Stimulated activated CD8-positive, alpha-beta memory T cell treated with anti-CD3 and anti-CD28 coated beads, Interleukin-15, amount 100 ng/mL, for 1 hour (primary cell): ENCODE results near the gene SPIN1.

Experiments used
- DNase-seq: peaks from one replicate; pipeline ENCODE4 v3.0.0-alpha.2; 2020; ENCODE audit warnings: low read depth

SPIN1 gene

DNA sequence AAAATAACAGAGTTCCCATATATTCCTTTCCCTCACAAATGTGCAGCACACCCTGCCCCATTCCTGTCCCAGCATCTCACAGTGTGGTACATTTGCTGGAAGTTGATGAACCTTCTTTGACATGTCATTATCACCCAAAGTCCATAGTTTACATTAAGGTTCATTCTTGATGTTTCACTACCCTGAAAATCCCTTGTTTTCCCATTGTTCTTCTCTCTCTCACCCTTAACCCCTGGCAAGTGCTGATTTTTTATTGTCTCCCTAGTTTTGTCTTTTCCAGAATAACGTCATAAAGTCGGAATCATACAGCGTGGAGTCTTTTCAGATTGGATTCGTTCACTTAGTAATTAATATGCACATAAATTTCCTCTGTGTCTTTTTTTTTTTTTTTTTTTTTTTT, 48.1 kb downstream of the SPIN1 start:
- DNase-seq = no peak

DNA sequence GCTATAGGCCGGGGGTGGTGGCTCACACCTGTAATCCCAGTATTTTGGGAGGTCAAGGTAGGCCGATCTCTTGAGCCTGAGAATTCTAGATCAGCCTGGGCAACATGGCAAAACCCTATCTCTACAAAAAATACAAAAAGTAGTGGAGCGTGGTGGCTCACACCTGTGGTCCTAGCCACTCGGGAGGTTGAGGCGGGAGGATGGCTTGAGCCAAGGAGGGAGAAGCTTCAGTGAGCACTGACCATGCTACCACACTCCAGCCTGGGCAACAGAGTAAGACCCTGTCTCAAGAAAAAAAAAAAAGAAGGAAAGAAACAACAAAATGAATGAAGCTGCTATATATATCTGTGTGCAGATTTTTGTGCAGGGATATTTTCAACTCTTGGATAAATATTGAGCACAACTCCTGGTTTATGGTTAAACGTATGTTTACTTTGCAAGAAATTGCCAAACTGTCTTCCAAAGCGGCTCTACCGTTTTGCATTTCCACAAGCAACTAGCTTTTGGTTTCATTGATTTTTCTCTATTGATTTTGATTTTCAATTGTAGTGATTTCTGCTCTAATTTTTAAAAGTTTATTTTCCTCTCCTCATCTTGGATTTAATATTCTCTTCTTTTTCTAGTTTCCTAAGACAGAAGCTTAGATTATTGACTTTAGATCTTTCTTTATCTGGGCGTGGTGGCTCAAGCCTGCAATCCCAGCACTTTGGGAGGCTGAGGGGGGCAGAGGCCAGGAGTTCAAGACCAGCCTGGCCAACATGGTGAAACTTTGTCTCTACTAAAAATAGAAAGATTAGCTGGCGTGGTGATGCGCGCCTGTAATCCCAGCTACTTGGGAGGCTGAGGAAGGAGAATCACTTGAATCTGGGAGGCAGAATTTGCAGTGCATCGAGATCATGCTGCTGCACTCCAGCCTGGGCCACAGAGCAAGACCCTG, 49.2 kb downstream of the SPIN1 start:
- no peak for DNase-seq

DNA sequence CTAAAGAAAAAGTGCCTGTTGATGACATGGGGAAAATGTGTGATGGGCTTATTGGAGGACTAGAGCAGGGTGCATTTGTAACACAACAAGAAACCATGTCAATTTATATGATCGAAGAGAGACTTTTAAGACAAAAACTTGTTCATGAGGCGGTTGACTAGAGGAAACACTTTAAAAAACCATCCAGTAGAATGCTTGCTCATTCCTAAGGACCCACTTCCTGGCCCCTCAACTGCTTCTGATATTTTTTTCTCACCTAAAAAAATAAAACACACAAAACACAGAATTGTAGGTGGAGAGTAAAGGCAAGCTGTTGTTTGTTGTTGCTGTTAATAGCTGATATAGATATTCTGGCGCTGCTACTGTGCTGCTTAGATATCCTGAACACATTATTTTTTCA, 50.6 kb downstream of the SPIN1 start:
- DNase-seq = no peak

DNA sequence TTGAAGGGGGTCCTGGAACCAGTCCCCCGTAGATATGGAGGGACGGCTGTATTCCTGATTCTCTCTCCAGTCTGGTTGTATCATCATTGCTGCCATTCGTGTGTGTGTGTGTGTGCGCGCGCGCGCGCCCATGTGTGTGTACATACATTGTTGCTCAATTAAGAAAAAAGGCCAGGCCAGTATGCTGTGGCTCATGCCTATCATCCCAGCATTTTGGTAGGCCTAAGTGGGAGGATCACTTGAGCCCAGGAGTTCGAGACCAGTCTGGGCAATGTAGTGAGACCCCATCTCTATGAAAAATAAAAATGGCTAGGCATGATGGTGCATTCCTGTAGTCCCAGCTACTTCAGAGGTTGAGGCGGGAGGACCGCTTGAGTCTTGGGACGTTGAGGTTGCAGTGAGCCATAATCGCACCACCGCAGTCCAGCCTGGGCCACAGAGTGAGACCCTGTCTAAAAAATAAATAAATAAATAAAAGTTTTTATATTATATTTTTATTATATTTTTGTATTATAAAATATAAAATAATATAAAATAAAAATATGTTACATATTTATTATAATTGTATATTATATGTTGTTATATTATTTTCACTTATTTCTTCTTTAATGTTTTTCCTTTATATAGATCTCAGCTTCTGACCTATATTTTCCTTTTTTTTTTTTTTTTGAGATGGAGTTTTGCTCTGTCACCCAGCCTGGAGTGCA, 53.2 kb downstream of the SPIN1 start:
- DNase-seq = no peak

DNA sequence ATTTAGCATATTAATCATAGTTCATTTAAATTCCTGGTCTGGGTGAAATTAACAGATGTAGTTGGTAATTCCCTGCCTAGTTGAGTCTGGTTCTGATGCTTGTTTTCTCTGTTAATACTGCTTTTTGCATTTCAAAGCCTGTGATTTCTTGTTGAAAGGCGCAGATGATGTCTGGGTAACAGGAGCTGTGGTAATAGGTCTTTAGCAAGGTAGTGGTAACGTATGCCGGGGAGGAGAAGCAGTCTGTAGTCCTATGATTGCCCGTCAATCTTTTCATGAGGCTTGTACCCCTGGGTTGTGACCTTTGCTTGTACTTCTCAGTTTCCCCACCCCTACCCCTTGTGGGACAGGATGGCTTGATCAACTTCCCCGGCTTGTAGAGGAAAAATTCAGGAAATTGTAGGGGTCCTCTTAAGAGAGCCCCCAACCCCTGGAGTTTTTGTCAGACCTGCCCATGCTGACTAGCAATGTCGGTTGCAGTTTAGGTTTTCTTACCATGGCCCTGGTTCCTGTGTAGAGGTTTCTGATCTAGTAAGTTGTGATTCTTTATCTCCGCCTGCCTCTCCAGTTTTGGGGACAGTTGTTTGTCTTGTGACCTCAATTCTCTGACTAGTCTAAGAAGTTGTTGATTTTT, 55.4 kb downstream of the SPIN1 start:
- no peak for DNase-seq

DNA sequence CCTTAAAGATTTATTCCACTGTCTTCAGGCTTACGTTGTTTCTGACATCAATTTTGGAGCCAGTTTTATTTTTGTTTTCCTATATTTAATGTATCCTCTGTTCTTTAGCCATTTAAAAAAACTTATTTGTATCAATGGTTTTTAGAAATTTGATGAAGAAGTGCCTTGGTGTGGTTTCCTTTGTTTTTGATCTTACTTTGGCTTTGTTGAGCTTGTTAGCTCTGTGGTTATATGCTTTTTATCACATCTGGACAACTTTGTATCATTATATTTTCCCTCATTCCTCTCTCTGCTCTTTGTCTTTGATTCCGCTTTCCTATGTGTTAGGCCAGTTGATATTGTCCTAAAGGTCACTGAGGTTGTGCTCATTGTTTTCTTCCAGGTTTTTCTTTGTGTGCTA, 58.5 kb downstream of the SPIN1 start:
- DNase-seq = no peak

DNA sequence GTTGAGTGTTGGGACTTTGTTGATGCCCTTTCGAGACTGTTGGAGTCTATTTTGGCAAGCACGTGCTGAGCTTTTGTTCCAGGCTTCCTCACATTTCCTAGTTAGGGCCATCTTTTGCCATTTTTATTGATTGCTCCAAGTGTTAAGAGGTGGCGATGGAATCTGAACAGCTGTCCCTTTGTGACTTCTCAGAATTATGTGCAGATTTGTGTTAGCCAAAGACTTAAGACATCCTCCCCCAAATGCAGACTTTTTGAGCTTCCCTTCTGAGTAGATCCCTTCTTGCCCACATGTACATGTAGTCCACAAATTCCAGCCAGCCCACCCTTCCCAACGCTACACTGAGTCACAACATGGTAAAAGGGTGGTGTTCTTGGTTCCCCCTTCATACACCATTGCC, 59.2 kb downstream of the SPIN1 start:
- no peak for DNase-seq

DNA sequence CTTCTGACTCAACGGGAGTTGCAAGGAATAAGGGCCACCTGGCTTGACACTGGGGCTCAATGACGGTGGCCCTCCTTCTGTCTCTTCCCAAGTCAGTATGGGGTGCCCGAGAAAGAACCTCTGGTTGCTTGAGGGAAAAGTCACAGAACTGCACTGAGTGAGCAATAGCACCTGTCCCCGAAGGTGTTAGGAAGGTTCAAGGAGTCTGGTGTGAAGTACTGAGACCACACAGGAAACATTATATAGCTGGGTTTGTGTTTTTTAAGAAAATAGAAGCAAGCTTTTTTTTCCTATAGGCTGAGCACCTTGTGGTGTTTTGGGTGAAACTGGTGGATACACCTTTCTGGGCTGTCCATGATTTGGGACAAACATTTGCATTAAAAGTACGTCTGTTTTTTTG, 62.9 kb downstream of the SPIN1 start:
- DNase-seq = no peak

DNA sequence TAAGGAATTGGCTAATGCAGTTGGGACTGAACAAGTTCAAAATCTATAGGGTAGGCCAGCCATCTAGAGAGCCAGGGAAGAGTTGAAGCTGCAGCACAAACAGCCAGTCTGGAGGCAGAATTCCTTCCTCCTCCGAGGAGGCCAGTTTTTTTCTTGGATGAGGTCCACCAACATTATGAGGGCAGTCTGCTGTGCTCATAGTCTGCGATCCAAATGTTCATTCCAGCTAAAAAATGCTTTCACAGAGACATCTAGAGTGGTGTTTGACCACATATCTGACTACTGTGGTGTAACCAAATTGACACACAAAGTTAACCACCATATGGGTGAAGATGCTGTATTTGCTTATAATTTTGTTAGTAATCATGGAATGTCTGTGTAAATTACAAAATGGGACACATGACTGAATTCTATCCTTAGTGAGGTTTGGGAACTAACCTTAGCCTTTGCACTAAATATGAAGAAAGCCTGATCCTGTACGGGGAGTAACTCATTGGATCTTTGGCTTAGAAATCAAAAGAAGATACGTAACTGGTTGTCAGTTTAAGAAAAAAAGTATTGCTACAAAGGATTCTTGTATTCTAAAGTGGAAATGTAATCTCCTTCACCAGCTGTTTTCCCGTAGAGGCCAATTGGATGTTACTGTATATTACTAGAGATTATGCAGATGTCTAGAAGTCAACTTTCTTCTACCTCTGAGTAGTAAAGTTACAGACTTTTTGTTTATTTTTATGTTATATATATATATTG, 70.6 kb downstream of the SPIN1 start:
- DNase-seq = no peak

DNA sequence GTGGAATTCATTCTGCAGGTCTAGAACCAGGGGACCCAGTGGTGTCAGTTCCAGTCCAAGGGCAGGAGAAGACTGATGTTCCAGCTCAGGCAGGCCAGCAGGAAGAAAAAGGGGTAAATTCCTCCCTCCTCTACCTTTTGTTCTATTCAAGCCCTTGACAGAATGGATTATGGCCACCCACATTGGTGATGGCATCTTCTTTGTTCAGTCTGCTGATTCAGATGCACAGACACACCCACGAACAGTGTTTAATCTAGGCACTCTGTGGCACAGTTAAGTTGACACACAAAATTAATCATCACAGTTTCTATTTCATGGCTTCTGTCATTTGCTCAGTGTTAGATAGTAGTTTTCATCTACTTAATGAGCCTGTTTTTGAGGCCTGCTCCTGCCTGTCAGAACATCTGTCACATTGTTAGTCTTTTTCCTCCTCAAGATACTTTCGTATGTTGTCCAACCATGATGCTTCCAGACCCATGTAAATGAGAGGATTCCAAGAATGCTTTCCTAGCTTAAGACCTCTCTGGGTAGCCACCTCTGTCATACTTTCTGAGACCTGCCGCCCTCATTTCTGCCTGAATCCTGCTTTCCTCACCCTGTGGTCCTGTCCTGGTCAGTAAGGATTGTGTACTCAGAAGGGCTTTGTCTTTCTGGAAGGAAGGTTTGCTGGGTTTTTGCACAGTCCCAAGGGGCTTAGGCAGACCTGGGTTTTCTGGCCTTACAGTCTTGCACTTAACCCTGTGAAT, 72.5 kb downstream of the SPIN1 start:
- no peak for DNase-seq

DNA sequence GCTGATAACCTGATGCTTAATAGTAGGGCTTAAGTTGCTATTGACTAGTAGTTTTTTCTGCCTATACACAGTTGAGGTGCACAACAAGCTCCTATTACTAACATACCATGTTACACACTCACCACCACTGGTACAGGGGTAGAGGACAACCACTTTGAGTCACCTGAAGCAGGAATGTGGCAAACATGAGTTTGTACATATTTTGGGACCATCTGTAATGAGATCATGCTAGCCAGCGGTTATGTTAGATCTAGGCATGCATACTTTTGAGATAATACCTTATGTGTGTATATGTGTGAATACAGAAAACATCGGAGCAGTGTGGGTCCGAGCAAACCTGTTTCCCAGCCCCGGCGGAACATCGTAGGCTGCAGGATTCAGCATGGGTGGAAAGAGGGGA, 73.9 kb downstream of the SPIN1 start:
- DNase-seq = no peak

DNA sequence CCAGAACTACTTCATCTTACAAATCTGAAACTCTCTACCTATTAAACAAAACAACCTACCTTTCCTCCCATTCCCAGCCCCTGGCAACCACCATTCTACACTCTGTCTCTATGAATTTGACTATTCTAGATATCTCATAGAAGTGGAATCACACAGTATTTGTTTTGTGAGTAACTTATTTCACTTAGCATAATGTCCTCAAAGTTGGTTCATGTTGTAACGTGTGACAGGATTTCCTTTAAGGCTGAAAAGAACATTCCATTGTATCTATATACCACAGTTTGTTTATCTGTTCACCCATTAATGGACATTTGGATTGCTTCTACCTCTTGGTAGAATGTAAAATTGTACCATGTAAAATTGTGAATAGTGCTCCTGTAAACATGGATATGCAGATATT, 76.6 kb downstream of the SPIN1 start:
- DNase-seq = no peak

DNA sequence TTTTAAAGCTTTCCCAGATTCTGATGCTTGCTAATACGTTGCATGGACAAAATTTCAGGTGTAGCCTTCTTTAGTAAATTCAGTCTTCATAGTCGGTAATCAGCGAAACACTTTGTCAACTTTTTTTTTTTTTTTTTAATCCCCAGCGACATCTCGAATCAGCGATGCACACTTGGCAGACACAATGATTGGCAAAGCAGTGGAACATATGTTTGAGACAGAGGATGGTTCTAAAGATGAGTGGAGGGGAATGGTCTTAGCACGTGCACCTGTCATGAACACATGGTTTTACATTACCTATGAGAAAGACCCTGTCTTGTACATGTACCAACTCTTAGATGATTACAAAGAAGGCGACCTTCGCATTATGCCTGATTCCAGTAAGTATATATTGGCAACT, 80.0 kb downstream of the SPIN1 start:
- DNase-seq = no peak

DNA sequence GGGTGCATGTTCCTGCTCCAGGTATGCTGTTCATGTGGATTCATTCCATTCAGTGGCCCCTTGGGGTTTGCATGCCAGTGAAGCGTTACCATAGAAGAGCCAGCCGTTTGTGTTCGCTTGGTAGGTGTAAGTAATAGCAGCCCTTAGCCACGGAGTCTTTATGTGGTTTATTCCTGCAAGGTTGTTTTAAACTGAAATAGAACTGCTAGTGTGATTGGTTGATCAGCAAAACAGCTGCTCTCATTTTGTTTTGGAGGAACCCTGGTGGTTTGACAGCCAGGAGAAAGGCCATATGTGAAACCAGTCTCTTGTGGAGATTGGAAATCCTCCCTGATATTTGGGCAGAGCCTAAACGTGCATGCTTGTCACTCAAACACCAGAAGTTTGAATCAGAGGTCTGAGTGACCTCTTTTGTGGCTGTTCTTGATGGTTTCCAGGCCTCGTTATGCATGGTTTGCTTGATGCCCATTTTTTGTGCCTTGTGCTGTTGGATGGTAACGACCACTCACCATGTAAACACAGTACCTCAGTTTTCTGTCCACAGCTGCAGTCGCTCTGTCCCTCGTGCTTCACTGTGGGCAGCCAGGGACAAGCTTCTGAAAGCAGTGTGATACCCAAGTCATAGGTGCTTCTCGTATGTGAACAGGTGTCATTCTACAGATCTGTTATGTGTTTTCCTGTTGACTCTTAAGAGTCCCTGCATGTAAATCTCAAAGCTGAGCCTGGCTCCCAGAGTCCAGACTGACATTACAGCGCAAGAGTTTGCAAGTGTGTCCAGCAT, 88.4 kb downstream of the SPIN1 start:
- no peak for DNase-seq

DNA sequence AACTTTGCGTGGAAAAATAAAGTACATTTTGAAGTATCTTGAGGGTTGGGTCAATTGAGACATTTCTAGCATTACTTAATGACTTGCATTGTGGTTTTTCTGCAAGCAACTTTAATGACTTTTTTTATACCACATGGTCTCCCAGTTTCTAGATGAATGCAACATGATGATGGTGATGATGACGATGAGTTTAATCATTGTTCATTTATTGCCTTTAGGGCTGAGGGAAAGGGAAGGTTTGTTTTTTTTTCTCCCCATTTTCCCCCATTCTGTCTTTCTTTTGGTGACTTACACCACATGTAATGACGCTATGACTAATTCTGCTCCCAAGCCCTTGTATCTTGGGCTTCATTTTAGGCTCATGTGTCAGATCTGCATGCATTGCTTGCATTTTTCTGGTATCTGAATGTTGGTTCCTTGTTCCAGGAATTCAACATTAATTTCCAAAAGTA, 89.1 kb downstream of the SPIN1 start:
- no peak for DNase-seq

DNA sequence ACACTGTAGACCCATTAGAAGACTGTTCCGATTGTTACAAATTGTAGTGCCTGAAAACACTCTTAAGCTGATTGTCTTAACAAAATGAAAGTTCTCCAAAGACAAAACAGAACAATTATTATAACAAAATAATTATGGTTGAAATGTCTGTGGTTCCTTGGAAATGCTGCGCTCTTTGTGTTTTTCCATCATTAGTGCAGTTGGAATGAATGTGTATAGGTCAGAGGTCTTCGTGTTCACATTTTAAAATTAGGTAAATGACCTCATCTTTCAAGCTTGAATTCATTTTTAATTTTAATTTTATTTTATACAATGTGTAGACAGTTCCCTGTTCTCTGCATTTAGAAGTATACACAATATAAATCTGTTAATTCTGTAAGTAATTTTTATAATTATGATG, 90.0 kb downstream of the SPIN1 start:
- no peak for DNase-seq

DNA sequence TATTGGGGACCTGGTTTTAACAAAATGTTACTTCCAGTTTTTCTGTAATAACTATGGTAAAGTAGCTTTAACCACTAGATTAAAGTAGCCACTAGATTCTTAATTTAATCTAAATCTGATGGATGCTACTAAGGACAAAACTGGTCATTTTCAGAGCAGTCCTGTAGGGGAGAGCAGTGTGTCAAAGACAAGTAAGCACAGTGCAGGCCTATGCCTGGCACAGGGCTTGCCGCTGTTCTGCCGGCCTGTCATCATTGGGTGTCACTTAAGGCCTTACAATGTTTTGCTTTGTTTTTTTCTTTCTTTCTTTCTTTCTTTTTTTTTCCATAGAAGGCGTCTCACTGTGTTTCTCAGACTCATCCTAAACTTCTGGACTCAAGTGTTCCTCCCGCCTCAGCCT, 93.7 kb downstream of the SPIN1 start:
- DNase-seq = no peak

DNA sequence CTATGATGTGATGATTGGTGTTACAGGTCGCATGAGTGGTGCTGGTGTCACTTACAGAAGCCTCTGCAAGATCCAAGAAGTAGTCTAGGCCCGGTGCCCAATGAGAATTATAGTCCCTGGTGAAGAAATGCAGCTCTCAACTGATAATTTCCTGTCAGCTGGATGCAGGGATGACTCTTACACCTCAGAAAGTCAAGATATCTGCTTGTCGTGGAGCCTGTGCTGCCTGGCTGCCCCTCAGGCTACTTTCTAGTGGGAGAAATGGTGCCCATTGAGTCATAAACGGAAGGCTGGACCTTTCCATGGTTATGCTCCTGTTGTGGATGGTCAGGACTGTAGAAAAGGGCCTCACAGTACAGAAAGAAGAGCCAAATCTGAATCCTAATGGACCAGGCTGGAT, 99.9 kb downstream of the SPIN1 start:
- no peak for DNase-seq

DNA sequence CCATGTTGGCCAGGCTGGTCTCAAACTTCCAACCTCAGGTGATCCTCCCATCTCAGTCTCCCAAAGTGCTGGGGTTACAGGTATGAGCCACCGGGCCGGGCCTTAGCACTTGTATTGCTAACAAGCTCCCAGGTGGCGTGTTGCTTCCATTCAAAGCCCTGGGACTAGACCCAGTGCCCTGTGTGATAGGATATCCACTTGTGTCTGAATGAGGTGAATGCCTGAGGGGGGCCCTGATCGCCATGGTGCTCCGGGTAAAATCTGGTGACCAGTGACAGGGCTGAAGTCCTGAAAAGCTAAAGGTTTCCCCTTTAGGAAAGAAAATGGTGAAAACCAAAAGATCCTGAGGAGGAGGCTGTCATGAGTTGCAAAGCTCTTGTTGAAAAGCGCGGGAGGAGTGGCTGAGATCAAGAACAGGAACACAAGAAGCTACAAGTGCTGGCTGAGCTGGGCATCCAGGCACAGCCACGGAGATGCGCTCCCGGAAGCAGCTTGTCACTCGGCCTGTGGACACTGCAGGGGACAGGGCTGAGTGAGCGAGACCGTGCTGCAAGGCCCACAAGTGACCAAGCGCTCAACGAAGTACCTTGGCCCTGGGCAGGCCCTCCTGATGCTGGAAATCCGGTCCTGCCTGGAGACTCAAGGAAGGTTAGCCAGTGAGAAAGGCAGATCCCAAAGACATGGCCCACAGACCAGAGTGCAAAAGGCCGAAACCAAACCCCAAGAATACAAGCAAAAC, 106.9 kb downstream of the SPIN1 start:
- no peak for DNase-seq

DNA sequence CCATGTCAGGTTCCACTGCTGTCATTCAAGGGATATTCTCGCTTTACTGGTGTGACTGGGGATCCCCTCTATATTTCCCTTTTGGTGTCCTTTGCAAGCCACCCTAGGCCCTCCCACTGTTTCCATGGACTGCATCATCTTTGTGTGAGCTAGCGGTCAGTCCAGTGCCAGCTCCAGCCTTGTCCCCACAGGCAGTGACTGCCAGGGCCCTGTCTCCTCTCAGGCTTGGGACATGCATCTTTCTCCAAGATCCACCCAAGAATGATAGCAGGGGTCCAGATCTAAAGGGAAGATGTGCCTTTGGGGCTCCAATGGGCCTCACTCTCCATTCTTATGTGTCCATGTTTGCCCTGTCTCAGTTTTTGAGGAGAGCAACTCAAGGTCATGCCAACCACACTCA, 109.0 kb downstream of the SPIN1 start:
- no peak for DNase-seq
